IPS-15b (cell line): ENCODE measurements around the gene CNTNAP2.

Source experiments
- H3K27me3 ChIP-seq: one replicate; pipeline ENCODE4 v1.6.1; 2013; ENCODE audit warnings: low read length; ENCODE audit not compliant: control insufficient read depth, insufficient read depth
- H3K36me3 ChIP-seq: one replicate; pipeline ENCODE4 v1.6.1; 2013; ENCODE audit warnings: low read length; ENCODE audit not compliant: control insufficient read depth, insufficient read depth
- H3K4me1 ChIP-seq: one replicate; pipeline ENCODE4 v1.6.1; 2013; ENCODE audit warnings: mild to moderate bottlenecking, low read length; ENCODE audit not compliant: control insufficient read depth, insufficient read depth
- H3K4me3 ChIP-seq: one replicate; pipeline ENCODE4 v1.5.1; 2013; ENCODE audit warnings: low read depth, low read length
- H3K9ac ChIP-seq: one replicate; pipeline ENCODE4 v1.6.1; 2013; ENCODE audit warnings: low read depth, mild to moderate bottlenecking, low read length
- H3K9me3 ChIP-seq: one replicate; pipeline ENCODE4 v1.6.1; 2013; ENCODE audit warnings: mild to moderate bottlenecking, low read length; ENCODE audit not compliant: control insufficient read depth, insufficient read depth

CNTNAP2 gene

GRCh38 chr7:148223738-148224137 lies 2107.1 kb downstream of the CNTNAP2 start:
- no peaks in the 10 kb centered on the region for H3K27me3 ChIP-seq
- no peaks in the 10 kb centered on the region for H3K4me1 ChIP-seq
- H3K4me3 ChIP-seq: no peak overlapping the region
- no peak overlapping the region for H3K9ac ChIP-seq
- no peaks in the 10 kb centered on the region for H3K36me3 ChIP-seq
- H3K9me3 ChIP-seq: no peaks in the 10 kb centered on the region

- Histone ChIP-seq H3K27me3 (no peaks in the 10 kb centered on the region), H3K36me3 (no peaks in the 10 kb centered on the region), H3K4me3 (no peak overlapping the region), H3K9ac (no peak overlapping the region), H3K9me3 (no peaks in the 10 kb centered on the region), H3K4me1 (no peaks in the 10 kb centered on the region)
Measured at GRCh38 chr7:148230296-148230695, 2113.7 kb downstream of the CNTNAP2 start.

- H3K27me3 ChIP-seq: no peaks in the 10 kb centered on the region
- no peaks in the 10 kb centered on the region for H3K9me3 ChIP-seq
- H3K9ac ChIP-seq: no peak overlapping the region
- no peaks in the 10 kb centered on the region for H3K4me1 ChIP-seq
- no peak overlapping the region for H3K4me3 ChIP-seq
- no peaks in the 10 kb centered on the region for H3K36me3 ChIP-seq
Measured at GRCh38 chr7:148230883-148231282, 2114.3 kb downstream of the CNTNAP2 start.

DNA sequence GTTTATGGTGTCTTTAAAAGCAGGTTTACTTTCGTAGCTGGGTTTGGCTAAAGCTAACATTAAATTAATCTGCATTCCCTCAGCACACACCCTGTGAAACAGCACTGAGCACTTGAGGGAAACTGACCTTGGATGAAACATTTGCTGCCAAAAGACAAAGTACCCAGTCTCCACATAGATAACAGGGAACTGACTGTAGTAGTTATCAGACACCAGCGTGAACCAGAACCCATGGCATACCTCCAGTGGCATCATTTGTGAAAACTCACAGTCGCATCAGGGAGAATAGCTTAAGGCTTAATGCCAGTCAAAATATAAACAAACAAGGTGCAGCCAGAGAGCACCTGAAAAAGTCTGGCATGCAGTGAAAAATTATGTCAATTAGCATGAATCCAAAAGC lies 2116.2 kb downstream of the CNTNAP2 start:
- Histone ChIP-seq H3K4me3 (no peak overlapping the region), H3K4me1 (no peaks in the 10 kb centered on the region), H3K36me3 (no peaks in the 10 kb centered on the region), H3K9ac (no peak overlapping the region), H3K9me3 (no peaks in the 10 kb centered on the region), H3K27me3 (no peaks in the 10 kb centered on the region)

- Histone ChIP-seq H3K9me3 (no peaks in the 10 kb centered on the region), H3K27me3 (no peaks in the 10 kb centered on the region), H3K4me3 (no peak overlapping the region), H3K9ac (no peak overlapping the region), H3K4me1 (no peaks in the 10 kb centered on the region), H3K36me3 (no peaks in the 10 kb centered on the region)
Measured at GRCh38 chr7:148234715-148235114, 2118.1 kb downstream of the CNTNAP2 start.

GRCh38 chr7:148238761-148239325 lies 2122.2 kb downstream of the CNTNAP2 start:
- Histone ChIP-seq H3K9me3 (no peaks in the 10 kb centered on the region), H3K27me3 (no peaks in the 10 kb centered on the region), H3K36me3 (no peaks in the 10 kb centered on the region), H3K4me3 (no peak overlapping the region), H3K9ac (no peak overlapping the region), H3K4me1 (no peaks in the 10 kb centered on the region)

GRCh38 chr7:148241700-148242293 lies 2125.2 kb downstream of the CNTNAP2 start:
- Histone ChIP-seq H3K9ac (no peak overlapping the region), H3K9me3 (no peaks in the 10 kb centered on the region), H3K27me3 (no peaks in the 10 kb centered on the region), H3K4me1 (no peaks in the 10 kb centered on the region), H3K36me3 (no peaks in the 10 kb centered on the region), H3K4me3 (no peak overlapping the region)

DNA sequence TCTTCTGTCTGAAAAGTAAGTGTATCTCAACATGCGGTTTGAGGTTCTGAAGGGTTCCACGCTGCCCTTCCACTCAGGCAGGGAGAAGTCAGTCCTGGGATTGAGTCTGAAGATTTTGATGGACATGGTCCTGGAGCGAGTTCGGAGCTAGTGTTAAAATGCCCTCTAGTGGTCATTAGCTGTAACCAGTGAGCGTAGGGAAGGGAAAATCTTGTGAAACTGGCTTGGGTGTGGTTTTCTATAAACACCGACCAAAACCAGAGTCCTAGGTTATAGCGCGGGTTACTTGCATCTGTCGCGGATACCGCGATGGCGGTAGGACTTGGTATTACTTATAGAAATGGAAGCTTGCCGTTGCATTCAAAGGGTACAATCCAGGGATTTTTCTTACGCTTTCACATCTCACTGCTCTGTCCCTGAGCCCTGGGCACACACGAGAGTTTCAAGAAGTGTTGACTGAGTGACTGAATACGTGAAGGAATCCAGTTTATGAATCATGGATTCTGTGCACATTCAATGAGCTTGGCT lies 2125.8 kb downstream of the CNTNAP2 start:
- no peaks in the 10 kb centered on the region for H3K9me3 ChIP-seq
- no peaks in the 10 kb centered on the region for H3K27me3 ChIP-seq
- no peak overlapping the region for H3K9ac ChIP-seq
- no peaks in the 10 kb centered on the region for H3K4me1 ChIP-seq
- H3K4me3 ChIP-seq: no peak overlapping the region
- no peaks in the 10 kb centered on the region for H3K36me3 ChIP-seq

DNA sequence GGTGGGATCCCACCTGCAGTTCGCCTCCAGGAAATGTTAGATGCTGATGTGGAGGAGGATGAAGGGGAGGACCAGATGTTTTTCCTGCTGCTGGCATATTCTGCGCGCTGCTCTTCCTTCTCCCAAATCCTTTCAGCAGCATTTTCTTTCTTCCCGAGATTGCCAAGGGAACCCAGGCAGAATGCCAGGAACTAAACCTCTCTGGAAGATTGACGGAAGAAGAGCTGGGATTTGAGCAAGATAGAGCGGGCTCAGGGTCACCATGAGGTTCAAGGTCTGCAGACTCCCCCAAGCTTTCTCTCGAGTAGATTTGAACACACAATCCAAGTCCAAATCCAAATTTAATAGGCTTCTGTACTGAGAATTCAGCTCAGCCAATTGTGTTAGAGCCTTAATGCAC lies 2128.8 kb downstream of the CNTNAP2 start:
- Histone ChIP-seq H3K27me3 (no peaks in the 10 kb centered on the region), H3K4me1 (no peaks in the 10 kb centered on the region)

GRCh38 chr7:148253629-148254028 lies 2137.0 kb downstream of the CNTNAP2 start:
- Histone ChIP-seq H3K27me3 (no peaks in the 10 kb centered on the region), H3K4me1 (no peaks in the 10 kb centered on the region)

More for the DNA sequence above, 2128.8 kb downstream of the CNTNAP2 start:
- Histone ChIP-seq H3K9ac (no peak overlapping the region), H3K9me3 (no peaks in the 10 kb centered on the region), H3K4me3 (no peak overlapping the region), H3K36me3 (no peaks in the 10 kb centered on the region)

DNA sequence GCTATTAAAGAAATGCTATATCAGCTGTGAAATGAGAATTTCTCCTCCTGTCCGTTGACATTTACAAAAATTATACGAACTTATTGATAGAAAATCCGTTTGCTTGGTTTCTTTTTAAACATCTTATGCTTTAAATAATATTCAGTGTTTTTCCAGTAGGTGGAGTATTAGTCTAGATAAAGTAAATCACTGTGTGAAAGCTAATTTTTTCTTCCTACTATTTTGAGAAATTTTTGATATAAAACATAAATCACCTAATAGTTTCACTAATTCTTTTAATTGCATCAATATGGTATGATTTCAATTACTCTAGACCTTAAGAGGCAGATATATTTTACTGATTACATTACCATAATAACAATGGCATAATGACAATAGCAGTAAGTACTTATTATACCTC lies 2138.7 kb downstream of the CNTNAP2 start:
- no peak overlapping the region for H3K9ac ChIP-seq
- no peaks in the 10 kb centered on the region for H3K36me3 ChIP-seq
- H3K4me1 ChIP-seq: no peaks in the 10 kb centered on the region
- peaks cover 4% of the 10 kb centered on the region for H3K9me3 ChIP-seq
- no peaks in the 10 kb centered on the region for H3K27me3 ChIP-seq
- H3K4me3 ChIP-seq: no peak overlapping the region

More at GRCh38 chr7:148253629-148254028, 2137.0 kb downstream of the CNTNAP2 start:
- Histone ChIP-seq H3K9ac (no peak overlapping the region), H3K36me3 (no peaks in the 10 kb centered on the region), H3K4me3 (no peak overlapping the region), H3K9me3 (peaks cover 4% of the 10 kb centered on the region)

DNA sequence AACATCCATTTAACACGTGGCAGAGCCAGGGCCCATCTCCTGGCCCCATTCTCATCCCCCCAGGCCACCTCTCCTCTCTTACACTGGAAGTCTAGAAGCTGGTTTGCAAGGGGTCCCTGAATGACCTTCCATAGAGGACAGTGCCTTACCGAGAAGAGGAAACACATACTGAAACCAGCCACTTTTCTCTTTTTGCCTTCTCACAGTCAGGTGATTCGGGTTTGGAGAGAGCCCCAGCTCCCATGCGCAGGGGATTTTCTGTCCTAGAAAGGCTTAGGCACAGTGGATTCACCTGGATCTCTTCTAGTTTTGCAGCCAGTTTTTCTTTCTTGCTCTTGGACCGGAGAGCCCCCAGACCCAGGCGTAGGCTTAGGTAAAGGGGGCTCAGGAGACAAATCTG lies 2139.8 kb downstream of the CNTNAP2 start:
- Histone ChIP-seq H3K9me3 (peaks cover 4% of the 10 kb centered on the region), H3K27me3 (no peaks in the 10 kb centered on the region), H3K4me3 (no peak overlapping the region)

More for the DNA sequence above, 2139.8 kb downstream of the CNTNAP2 start:
- Histone ChIP-seq H3K9ac (no peak overlapping the region), H3K36me3 (no peaks in the 10 kb centered on the region), H3K4me1 (no peaks in the 10 kb centered on the region)
